Mesenteric fat pad (tissue), 1 donor: ENCODE measurements around the gene ITGA8. TPM values are rescaled to one million over a fixed set of nuclear protein-coding genes. Genes with fewer than 3 reads are reported as not detected.

Experiments
- DNase-seq: peaks from one replicate; pipeline ENCODE4 v3.0.0-alpha.2; 2020; ENCODE audit warnings: low spot score
- total RNA-seq: library from RNA; stranded (reverse); fragmentation: NEBNext Ultra II Directional; extraction: Animal tissue kit (Norgen Biotek cat#: 25700); gene quantifications from one replicate; pipeline ENCODE4 v1.2.1, GENCODE V29; 2021
- donor health status: DM: yes; HTN: yes; CAD: no.

The ITGA8 gene
- total RNA-seq, 1 donor from 2014 or later = 7.1 TPM

DNA sequence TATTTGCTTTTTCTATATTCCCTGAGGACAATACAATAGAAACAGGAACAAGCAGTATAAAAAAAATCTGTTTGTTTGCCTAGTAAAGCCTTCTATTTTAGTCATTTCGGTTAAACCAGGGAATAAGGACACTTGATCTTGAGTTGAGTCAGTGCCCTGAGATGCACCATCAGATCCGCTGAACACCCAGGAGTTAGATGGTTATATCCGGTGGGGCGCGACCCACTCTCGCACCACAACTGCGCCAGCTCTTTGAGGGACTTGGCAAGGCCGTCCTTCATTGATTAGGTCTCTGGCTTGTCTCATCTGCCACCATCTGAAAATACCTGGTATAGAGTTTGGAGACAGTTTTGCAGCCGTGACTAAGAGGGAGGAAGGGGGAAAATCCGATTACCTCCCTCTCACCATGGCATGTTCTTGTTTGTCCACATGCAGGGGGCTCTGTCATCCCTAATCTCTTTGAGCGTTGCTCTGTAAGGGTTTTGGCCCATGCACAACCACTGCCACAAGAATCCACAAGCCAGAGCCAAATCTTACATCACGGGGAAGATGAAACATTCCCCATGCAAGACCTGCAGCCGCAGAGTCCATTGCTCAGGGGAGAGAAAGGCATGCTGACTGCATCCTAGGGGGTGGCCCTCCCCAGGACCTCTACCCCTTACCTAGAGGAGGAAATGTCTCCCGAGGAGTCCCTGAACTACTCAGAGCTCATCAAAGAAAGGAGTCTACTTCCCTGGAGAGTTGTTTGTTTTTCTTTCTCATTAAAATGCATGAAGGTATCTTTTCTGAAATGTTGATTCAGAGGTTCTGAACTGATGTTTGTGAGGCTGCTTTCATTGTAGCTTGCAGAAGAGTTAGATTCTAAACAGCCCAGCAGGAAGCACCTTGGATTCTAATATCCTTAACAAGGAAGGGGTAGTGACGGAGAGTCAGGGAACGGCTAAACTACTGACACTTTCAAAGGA, 247.0 kb downstream of the ITGA8 start:
- DNase-seq = no peak

DNA sequence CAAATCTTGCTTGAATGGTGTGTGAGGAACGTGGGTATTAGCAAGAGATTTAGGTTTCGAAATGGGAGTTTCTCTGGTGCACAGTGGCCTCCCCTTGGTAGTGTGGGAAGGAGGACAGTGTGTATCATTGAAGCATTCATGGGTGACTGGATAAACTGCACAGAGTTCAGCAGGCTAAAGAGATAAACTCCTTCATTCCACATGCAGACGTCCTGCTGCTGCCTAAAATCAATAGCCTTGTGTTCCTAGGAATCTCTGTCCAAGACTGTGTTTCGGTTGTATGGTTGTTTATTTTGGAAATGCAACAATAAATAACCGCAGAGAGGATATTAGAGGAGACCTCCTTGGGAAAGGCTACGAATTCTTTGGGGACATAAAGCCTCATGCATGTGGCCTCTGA, 247.7 kb downstream of the ITGA8 start:
- DNase-seq = no peak

DNA sequence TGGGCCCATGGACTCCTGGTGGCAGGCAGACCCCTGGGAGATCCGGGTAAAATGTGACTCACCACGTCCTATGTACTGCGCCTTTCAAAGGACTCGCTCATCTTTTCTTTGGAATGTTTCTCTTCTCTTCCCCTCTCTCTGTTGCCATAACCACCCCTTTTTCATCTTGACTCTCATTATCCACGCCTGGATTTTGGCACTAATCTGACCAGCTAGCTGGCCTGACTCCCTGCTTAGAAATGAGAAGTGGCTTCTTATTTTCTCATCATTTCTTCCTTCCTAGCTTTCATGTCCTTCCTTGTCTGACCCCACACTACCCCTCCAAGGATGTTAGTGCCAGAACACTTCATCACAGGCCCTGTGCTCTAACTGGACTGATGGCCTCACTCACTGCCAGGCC, 250.6 kb downstream of the ITGA8 start:
- DNase-seq = no peak

DNA sequence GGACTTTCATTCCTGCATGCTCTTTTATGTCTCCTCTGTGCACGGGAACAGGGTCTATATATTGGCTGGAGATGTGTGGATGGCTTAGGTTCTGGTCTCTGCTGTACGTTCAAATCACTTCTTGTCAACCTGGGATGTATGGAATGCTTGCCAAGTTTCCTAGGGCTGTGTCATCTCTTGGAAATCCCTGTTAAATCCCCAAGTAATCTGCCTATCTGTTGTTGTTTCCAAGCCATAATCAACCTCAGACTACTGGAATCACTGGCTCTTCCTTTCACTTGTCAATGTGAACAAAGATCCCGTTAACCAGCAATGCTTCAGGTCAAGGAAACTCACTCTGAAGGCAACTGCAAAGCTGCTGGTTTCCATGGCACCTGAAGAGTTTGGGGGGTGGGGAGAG, 255.3 kb downstream of the ITGA8 start:
- no peak for DNase-seq

Other genes with a start within 250 kb of the ITGA8 start
- 25.4 TPM for gene MINDY3, start 140.6 kb upstream of the ITGA8 start, total RNA-seq